ENCODE data around the gene KHDC3L. TPM values are rescaled to one million over a fixed set of nuclear protein-coding genes. Genes with fewer than 3 reads are reported as not detected.
"Not testable (repeated sequence)": the region's sequence is repeated elsewhere in the genome, so short reads cannot be mapped to it uniquely, and the experiment has no call there.

The KHDC3L gene
- total RNA-seq, 1 donor from 2014 or later, result not detected

DNA sequence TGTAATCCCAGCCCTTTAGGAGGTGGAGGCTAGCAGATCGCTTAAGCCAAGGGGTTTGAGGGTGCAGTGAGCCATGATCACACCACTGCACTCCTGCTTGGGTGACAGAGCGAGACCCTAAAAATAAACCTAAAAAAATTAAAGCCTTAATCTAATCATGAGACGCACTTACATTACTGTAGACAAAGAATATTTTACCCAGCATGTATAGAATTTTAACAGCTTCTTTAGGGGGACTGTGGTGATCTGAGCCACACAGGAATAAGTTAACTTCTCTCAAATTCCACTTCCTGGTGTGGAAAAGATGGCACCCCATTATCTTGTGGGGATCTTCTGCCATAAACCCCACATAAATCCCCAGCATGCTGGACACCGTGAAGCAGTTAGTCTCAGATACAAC lies 9.5 kb downstream of the KHDC3L start:
- no peak for DNase-seq

DNA sequence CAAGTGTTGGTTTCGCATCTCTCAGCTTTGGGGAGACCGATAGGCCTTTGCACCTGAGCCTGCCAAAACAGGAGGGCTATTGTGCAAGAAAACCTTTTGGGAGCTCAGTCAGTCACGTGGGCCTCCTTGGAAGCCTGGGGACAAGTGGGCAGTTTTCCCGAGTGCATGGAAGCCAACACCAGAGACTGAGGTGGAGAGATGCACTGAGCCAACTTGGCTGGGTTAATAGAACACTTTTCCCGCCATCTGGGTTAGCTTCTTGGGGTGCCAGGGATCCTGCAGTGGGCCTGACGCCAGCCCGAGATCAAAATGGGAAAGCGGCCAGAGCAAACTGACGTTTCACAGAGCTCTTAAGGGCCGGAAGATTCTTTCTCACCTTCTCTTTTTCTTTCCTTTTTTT lies 10.1 kb downstream of the KHDC3L start:
- DNase-seq, result no peak

- no peak for DNase-seq
Observed at GRCh38 chr6:73375216-73375615, 12.8 kb downstream of the KHDC3L start.

GRCh38 chr6:73377225-73377624 lies 14.8 kb downstream of the KHDC3L start:
- DNase-seq, result no peak

DNA sequence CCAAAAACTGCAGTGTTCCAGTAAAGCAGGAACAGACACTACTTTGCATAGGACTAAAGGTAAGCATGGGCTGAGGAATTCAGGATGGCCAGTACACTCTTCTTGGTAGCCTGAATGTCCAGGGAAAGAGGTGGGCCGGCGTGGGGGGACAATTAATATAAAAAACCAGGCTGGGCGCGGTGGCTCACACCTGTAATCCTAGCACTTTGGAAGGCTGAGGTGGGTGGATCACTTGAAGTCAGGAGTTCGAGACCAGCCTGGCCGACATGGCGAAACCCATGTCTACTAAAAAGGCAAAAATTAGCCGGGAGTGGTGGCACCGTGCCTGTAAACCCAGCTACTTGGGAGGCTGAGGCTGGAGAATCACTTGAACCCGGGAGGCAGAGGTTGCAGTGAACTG lies 19.1 kb downstream of the KHDC3L start:
- DNase-seq, result not testable (repeated sequence)

DNA sequence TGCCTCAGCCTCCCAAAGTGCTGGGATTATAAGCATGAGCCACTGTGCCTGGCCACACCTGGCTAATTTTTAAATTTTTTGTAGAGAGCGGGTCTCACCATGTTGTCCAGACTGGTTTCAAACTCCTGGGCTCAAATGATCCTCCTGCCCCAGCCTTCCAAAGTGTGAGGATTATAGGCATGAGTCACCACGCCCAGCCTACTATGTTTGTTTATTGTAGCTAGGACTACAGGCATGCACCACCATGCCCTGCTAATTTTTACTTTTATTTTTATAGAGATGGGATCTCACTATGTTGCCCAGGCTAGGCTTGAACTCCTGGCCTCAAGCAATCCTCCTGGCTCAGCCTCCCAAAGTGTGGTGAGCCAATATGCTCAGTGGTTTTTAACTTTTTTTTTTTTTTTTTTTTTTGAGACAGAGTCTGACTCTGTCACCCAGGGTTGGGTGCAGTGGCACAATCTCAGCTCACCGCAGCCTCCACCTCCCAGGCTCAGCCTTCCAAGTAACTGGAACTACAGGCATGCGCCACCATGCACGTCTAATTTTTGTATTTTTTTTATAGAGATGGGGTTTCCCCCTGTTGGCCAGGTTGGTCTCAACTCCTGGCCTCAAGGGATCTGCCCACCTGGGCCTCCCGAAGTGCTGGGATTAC lies 20.1 kb downstream of the KHDC3L start:
- no peak for DNase-seq

- no peak for DNase-seq
Observed at GRCh38 chr6:73388433-73388799, 26.0 kb downstream of the KHDC3L start.

GRCh38 chr6:73388800-73389512 lies 26.5 kb downstream of the KHDC3L start:
- DNase-seq, result peak; percentile 64

- no peak for DNase-seq
Observed at GRCh38 chr6:73389854-73390253, 27.4 kb downstream of the KHDC3L start.

DNA sequence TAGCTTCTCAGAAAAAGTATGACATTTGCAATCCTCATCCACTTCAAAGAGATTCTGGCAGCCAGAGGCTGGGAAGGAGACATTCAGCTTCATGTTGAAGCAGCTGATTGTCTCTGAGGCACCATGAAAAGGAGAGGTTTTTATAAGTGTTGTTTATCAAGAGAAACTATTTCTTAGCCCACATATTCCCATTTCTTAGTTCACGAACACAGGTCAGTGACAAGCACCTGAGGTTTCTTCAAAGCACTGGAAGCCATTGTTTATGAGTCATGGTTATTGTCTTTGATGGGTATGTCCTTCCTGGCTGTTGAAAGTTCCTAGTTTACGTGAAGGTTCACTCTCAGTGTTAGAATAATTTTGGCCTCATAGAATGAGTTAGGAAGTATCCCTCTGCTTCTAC lies 29.2 kb downstream of the KHDC3L start:
- DNase-seq, result no peak

GRCh38 chr6:73392188-73392587 lies 29.7 kb downstream of the KHDC3L start:
- DNase-seq, result not testable (repeated sequence)

- DNase-seq, result no peak
Observed at GRCh38 chr6:73393278-73393677, 30.8 kb downstream of the KHDC3L start.

DNA sequence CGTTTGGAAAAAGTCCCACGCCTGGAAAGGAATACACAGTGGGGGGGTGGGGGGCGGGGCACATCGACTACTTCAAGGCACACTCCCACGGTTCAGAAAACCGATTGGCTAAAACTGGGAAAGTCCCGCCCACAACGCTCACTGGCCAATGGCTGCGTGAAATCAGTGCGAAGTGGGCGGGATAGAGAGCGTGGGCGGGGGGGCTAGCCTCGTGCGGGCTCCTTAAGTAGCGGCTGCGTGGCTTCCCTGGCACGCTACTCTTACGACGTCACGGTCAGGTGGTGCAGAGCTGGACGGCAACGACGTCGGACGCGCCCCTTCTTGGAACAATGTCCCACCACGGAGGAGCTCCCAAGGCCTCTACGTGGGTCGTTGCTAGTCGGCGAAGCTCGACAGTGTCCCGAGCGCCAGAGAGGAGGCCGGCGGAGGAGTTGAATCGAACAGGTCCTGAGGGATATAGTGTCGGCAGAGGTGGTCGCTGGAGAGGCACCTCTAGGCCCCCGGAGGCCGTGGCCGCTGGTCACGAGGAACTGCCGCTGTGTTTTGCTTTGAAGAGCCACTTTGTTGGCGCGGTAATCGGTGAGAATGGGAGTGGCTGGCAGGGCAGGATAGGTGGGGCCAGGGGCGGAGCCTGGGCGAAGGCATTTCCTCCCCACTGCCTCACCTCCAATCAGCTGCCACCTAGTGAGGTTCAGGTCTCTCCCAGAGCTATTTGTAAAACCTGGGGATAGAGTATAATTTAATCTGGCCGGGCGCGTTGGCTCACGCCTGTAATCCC lies 32.3 kb downstream of the KHDC3L start, which contains the start of gene DDX43:
Gene DDX43 (plus strand): TSS at position 252 of the 778 bp plus-strand sequence. CDS start 78 bp downstream, at position 330.
- peak; percentile 62 for DNase-seq

DNA sequence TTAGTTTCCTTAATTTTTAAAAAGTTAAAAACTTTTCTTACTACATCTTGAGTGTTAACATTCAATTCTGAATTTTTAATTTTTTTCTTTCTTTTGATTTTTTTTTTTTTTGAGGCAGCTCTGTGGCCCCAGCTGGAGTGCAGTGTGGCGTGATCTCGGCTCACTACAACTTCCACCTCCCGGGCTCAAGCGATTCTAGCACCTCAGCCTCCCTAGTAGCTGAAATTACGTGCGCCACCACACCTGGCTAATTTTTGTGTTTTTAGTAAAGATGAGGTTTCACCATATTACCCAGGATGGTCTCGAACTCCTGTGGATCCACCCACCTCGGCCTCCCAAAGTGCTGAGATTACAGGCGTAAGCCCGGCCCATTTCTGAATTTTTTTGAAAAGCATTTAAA lies 33.4 kb downstream of the KHDC3L start:
- DNase-seq, result no peak

DNA sequence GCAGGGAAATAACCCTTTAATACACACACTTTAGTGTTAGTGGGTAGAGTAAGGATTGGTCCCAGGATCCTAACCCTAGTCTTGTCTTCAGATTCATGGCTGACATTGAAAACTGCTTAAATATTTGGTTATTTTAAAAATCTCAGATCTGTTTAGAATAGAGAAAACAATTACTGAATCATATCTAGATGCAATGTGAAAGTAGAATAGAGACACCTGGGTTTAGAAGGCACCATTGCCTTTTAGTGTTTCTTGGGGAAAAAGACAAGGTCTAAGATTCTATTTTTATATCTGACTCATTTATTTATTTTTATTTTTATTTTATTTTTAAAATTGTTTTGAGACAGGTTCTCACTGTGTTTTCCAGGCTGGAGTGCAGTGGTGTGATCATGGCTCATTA lies 38.2 kb downstream of the KHDC3L start:
- DNase-seq, result no peak

DNA sequence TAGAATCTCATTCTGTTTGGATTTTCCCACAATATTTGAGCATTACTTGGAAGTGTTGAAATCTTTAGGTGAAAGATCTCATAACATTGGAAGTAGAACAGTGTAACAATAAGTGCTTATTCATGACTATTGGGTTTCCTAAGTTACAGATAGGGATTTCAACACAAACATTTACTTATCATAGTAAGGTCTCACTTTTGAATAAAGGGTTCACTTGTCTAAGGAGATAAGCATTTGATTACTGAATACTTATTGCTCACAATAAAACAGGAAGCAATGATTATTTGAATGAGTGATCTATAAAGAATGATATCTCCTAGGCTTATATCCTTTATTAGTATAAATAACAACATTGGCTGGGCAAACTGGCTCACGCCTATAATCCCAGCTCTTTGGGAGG lies 46.9 kb downstream of the KHDC3L start:
- DNase-seq, result no peak

GRCh38 chr6:73413102-73413501 lies 50.6 kb downstream of the KHDC3L start:
- no peak for DNase-seq

Other genes with a start within 250 kb of the KHDC3L start
- gene KHDC1L, start 137.2 kb upstream of the KHDC3L start, total RNA-seq, result not detected in 2 replicates
- gene KHDC1, start 99.5 kb upstream of the KHDC3L start, total RNA-seq, result 0.09 TPM in 1 of 2 replicates, not detected in the other
- not detected in 2 replicates for gene DPPA5, start 8.4 kb upstream of the KHDC3L start, total RNA-seq
- not detected in 2 replicates for gene OOEP, start 7.2 kb downstream of the KHDC3L start, total RNA-seq
- gene DDX43, start 32.2 kb downstream of the KHDC3L start, total RNA-seq, result 1.4 and 1.7 TPM in 2 replicates
- gene CGAS, start 89.6 kb downstream of the KHDC3L start, total RNA-seq, result 4.1 and 8.7 TPM in 2 replicates
- 28.8 and 30.0 TPM in 2 replicates for gene MTO1, start 99.1 kb downstream of the KHDC3L start, total RNA-seq
- gene EEF1A1, start 158.4 kb downstream of the KHDC3L start, total RNA-seq, result 21,419 and 26,919 TPM in 2 replicates